Measurements from ENCODE around the gene AFF1.

The AFF1 gene

GRCh38 chr4:86926435-86927086 lies 8.2 kb upstream of the AFF1 start:
- no peak for TF ChIP-seq CTCF (IDR thresholded peaks at IDR 0.05; ENCODE audit: insufficient read depth, low read length, missing control alignments)
- no peak overlapping the region for H3K4me3 ChIP-seq (ENCODE audit: low read depth, low read length)
- DNase-seq (ENCODE audit: low read depth, low spot score): no peak
- ChIA-PET CTCF (interaction anchor here (0.8 to 2.9 kb wide), 2 partner anchors 167 to 224 kb away, joined by 3 to 11 read pairs; no protein-coding TSS in a partner anchor), POLR2A (interaction anchor here (2.0 kb wide), 1 partner anchor 80 kb away, joined by 10 read pairs; no protein-coding TSS in a partner anchor)

- peak; percentile 92 for DNase-seq (ENCODE audit: low read depth, low spot score)
- POLR2A ChIA-PET: interaction anchor here (2.0 kb wide), 1 partner anchor 78 kb away, joined by 10 read pairs; no protein-coding TSS in a partner anchor
- CTCF ChIA-PET: interaction anchor here (2.9 kb wide), 1 partner anchor 166 kb away, joined by 11 read pairs; no protein-coding TSS in a partner anchor
- no peak overlapping the region for H3K4me3 ChIP-seq (ENCODE audit: low read depth, low read length)
- TF ChIP-seq CTCF (IDR thresholded peaks at IDR 0.05; ENCODE audit: insufficient read depth, low read length, missing control alignments): no peak
These were observed 6.9 kb upstream of the AFF1 start for GRCh38 chr4:86927843-86928395.

- no peak overlapping the region for H3K4me3 ChIP-seq (ENCODE audit: low read depth, low read length)
- POLR2A ChIA-PET: interaction anchor here (2.0 kb wide), 1 partner anchor 78 kb away, joined by 10 read pairs; no protein-coding TSS in a partner anchor
- no peak for DNase-seq (ENCODE audit: low read depth, low spot score)
- no peak for TF ChIP-seq CTCF (IDR thresholded peaks at IDR 0.05; ENCODE audit: insufficient read depth, low read length, missing control alignments)
- CTCF ChIA-PET: interaction anchor here (1.0 to 2.9 kb wide), 3 partner anchors 9 to 165 kb away, joined by 3 to 11 read pairs (median 5); no protein-coding TSS in a partner anchor
These were observed 6.2 kb upstream of the AFF1 start for GRCh38 chr4:86928400-86929255.

GRCh38 chr4:86934147-86934770 lies 552 bp upstream of the AFF1 start:
- peak overlapping the region; percentile 83 for H3K4me3 ChIP-seq (ENCODE audit: low read depth, low read length)
- no peak for DNase-seq (ENCODE audit: low read depth, low spot score)
- ChIA-PET POLR2A (interaction anchor here (0.7 to 2.5 kb wide), 10 partner anchors 9 to 285 kb away, joined by 3 to 27 read pairs (median 4); no protein-coding TSS in a partner anchor), CTCF (interaction anchor here (0.8 to 4.8 kb wide), 13 partner anchors 11 to 301 kb away, joined by 3 to 52 read pairs (median 4); no protein-coding TSS in a partner anchor)
- TF ChIP-seq CTCF (IDR thresholded peaks at IDR 0.05; ENCODE audit: insufficient read depth, low read length, missing control alignments): no peak

- DNase-seq (ENCODE audit: low read depth, low spot score): no peak
- CTCF ChIA-PET: interaction anchor here (0.9 to 4.8 kb wide), 9 partner anchors 13 to 438 kb away, joined by 3 to 52 read pairs (median 4); no protein-coding TSS in a partner anchor
- no peak for TF ChIP-seq CTCF (IDR thresholded peaks at IDR 0.05; ENCODE audit: insufficient read depth, low read length, missing control alignments)
- peak overlapping the region; percentile 83 for H3K4me3 ChIP-seq (ENCODE audit: low read depth, low read length)
- POLR2A ChIA-PET: interaction anchor here (0.6 to 2.5 kb wide), 6 partner anchors 10 to 284 kb away, joined by 3 to 27 read pairs (median 4); no protein-coding TSS in a partner anchor
These were observed 698 bp downstream of the AFF1 start for GRCh38 chr4:86935566-86935852.
